Activated CD8-positive, alpha-beta memory T cell treated with anti-CD3 and anti-CD28 coated beads, Interleukin-2, amount 50 U/mL, for 24 hours (primary cell): ENCODE results near the gene GDAP1L1.
"Not testable (repeated sequence)": the region's sequence is repeated elsewhere in the genome, so short reads cannot be mapped to it uniquely, and the experiment has no call there.

ENCODE experiments used
- DNase-seq: peaks from one replicate; pipeline ENCODE4 v3.0.0-alpha.2; 2020; ENCODE audit errors: extremely low read depth

The GDAP1L1 gene

GRCh38 chr20:44302026-44302669 lies 55.0 kb downstream of the GDAP1L1 start:
- no peak for DNase-seq

DNA sequence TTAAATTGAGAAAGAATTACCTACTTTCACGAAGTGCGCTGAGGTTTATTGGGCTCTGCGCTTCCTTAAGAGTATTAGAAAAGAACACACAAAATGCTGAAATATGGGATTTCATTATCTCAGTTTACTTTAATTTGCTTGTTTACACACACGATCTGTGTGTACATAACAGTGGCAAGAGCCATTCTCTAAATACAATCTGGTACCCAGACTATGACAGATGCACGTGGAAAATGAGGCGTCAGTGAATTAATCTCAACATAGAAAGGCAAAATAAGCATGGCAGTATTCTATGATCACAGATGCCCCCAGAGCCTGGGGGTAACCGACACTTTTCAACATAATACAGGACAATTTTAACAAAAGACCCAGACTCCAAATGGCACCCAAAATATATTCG lies 55.6 kb downstream of the GDAP1L1 start:
- no peak for DNase-seq

DNA sequence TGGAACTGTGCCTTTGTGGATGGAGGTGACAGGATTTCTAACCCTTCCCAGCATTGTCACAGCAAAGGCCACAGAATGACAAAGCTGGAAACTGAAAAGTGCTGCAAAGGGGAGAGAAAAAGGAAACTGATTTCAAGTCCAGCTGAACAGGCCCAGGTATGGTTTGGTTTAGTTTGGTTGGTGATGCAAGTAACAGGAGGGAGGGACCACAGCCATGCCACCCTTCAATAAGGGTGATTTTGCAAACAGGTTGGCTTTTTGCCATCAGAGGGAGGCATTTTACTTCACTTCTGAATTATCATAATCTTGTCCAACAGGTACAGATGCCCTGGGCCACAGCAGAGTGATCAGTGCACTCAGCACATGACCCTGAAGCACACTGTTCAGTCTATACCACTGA lies 57.3 kb downstream of the GDAP1L1 start:
- no peak for DNase-seq

DNA sequence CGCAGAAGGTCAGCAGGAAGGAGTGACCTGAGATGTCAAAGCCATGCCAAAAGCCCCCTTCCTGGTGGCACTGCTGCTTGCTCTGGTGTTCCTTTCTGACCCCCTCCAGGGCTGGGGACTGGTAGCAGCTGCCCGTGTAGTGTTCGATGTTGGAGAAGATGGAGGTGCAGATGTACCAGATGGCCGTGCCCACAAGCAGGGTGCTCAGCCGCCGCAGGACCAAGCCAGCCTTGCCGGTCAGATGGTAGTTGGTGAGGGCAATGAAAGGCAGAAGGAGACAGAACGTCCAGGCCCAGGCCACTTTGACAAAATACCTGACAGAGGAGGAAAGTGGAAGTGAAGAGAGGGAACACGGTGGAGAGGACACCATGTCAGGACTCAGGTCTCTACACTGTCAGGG lies 59.8 kb downstream of the GDAP1L1 start:
- DNase-seq = no peak

- DNase-seq = no peak
Measured at GRCh38 chr20:44309763-44310663, 62.9 kb downstream of the GDAP1L1 start.

GRCh38 chr20:44310664-44311639 lies 63.8 kb downstream of the GDAP1L1 start, which contains the start of gene FITM2:
Gene FITM2 (minus strand): TSS chr20:44311202. CDS start chr20:44311148, 54 bp downstream.
- peak; percentile 91 for DNase-seq

DNA sequence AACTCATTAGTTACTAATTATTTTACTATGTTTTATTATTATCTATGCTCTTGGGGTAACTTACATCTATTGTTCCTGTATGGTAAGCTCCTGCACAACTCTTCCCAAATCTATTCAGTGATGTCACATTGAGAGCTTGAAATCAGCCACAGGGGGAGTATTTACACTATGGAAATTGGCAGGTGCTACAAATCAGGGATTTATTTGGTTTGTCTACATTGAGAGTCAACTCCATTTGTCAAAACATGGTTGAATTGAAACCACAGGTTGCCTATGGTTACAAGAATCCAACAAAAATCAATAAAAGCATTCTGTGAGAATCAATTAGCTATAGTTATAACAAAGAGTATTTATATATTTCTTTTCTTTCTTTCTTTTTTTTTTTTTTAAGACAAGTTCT lies 67.8 kb downstream of the GDAP1L1 start:
- DNase-seq = no peak

GRCh38 chr20:44319839-44320422 lies 72.8 kb downstream of the GDAP1L1 start:
- no peak for DNase-seq

GRCh38 chr20:44324343-44324742 lies 77.2 kb downstream of the GDAP1L1 start:
- no peak for DNase-seq

DNA sequence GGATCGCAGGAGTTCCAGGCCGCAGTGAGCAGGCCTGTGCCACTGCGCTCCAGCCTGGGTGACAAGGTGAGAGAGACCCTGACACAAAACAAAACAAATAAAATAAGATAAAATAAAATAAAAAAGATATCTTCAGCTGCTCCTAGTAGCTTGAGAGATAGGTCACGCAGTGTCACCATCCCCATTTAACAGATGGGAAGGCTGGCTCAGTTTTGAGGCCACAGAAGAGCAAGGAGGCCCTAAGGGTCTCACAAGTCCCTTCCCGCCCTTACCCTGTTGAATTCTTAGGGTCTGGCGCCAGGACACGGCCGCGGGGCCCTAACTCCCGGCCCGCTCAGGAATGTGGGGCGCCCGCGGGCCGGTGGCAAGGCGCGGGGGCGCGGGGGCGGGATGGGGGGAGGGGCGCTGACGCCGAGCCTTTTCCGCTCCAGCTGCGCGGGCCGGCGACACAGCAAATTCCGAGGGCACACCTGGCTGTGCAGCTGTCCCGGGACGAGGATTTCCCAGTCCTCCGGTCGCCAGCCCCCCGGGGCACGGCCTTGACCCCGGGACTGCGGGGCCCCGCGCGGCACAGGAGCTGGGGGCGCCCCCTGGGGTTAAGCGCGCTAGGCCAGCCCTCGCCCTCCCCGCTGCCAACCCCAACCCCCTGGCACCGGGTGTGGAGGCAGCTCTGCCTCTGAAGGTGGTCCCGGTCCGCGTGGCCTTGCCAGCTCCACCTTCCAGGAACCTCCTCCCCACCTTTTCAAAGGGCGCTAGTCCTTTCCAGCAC lies 79.5 kb downstream of the GDAP1L1 start:
- DNase-seq = no peak

DNA sequence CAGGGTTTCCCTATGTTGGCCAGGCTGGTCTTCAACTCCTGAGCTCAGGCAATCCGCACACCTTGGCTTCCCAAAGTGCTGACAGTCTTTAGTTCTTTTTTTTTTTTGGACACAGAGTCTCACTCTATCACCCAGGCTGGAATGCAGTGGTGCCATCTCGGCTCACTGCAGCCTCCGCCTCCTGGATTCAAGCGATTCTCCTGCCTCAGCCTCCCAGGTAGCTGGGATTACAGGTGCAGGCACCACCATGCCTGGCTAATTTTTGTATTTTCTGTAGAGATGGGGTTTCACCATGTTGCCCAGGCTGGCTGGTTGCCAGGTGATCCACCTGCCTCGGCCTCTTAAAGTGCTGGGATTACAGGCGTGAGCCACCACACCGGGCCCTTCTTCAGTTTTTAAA lies 80.6 kb downstream of the GDAP1L1 start:
- DNase-seq = not testable (repeated sequence)

DNA sequence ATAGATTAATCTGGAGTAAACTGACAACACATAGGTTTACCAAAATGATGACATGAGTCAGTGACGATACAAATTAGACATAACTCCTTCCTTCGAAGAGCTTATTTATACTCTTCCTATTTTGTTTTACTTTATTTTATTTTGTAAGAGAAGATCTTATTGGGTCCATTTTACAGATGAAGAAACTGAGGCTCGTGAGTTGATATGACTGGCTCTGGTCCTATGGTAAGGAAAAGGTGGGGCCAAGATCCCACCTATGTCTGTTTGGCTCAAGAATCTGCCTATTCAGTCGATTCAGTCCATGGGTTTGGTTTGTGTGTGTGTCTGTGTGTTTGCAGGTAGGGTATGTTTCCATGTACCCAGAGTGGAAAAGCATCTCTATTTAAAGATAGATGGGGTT lies 81.3 kb downstream of the GDAP1L1 start:
- DNase-seq = no peak
